GM18517 (cell line): Measurements from ENCODE around the gene NPB.

ENCODE experiments used
- ATAC-seq: cut with Tn5 transposase; IDR thresholded peaks from one replicate; pipeline ENCODE4 v1.9.1; 2021; ENCODE audit warnings: mild to moderate bottlenecking, moderate library complexity; ENCODE audit not compliant: unreplicated experiment

The NPB gene

DNA sequence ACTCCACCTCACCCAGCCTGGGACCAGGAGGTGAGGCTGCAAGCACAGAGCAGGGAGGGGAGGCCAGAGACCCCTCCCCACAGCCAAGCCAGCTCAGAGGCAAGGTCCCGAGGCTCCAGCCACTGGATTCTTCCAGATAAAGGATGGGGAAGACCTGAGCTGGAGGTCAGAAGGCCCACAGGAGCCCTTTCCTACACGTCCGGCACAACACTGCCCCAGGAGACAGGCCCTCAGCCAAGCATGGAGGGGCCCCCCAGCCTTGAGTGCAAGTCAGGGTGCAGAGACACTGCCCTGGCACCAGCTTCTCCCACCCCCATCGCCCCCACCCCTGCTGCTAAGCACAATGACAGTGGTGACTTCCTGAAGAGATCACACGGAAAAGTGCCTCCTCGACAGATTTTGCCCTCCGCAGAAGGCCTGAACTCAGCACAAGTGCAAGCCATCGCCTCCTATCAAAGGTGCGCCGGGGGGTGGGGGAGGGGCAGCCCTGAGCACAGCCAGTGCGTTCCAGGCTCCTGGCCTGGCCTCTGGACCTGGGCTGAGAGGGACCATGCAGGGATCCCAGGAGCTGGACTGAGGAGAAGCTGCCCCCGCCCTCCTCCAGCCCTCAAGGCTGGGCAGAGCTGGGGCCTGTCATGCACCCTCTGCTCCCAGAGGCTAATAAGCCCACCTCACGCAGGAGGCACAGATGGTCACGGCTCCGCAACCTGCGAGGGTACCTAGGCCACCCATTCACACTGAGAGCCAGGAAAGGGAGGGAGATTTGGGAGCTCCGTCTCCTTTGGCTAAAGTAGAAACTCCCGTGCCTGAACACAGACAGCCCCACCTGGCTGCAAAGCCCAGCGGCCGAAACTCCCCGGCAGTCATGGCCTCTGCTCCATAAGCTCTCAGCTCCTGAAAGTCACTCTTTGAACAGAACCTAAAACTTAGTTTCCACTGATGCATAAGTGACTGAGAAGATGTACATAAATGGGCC is 22.8 kb downstream of the NPB start:
- no peak for ATAC-seq

GRCh38 chr17:81925860-81926450 is 23.9 kb downstream of the NPB start:
- ATAC-seq, result no peak

DNA sequence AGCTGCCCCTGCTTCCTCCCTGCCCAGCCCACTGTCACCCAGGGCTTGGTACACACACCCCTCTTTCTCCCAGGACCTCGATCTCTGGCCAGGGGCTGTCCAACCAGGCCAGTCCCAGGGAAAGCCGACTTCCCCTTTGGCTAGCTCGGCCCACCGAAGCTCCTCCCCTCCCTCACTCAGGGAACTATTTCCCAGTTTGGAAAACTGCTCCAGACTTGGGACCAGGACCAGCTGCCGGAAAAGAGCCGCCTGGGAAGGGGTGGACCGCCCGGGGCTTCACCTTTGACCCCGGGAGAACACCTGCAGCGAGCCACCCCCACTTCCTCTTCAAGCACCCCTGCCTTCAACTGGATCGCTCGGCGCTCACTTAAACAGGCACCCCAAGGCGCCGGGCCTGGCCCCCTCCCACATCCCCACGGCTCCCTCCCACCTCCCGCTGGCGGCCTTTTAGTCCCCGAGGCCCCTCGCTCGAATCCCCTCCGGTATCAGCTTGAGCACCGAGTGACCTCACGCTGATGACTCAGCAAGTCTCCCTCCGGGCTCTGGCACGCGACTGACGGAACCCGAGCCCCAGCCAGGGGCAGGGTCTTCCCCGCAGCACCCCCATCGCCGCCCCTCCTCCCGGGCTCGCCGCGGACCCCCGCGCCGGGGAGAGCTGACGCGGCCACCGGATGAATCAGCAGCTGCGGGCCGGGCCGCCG is 24.6 kb downstream of the NPB start:
- ATAC-seq, result no peak

- no peak for ATAC-seq
Measured at GRCh38 chr17:81927152-81927652, 25.2 kb downstream of the NPB start.

DNA sequence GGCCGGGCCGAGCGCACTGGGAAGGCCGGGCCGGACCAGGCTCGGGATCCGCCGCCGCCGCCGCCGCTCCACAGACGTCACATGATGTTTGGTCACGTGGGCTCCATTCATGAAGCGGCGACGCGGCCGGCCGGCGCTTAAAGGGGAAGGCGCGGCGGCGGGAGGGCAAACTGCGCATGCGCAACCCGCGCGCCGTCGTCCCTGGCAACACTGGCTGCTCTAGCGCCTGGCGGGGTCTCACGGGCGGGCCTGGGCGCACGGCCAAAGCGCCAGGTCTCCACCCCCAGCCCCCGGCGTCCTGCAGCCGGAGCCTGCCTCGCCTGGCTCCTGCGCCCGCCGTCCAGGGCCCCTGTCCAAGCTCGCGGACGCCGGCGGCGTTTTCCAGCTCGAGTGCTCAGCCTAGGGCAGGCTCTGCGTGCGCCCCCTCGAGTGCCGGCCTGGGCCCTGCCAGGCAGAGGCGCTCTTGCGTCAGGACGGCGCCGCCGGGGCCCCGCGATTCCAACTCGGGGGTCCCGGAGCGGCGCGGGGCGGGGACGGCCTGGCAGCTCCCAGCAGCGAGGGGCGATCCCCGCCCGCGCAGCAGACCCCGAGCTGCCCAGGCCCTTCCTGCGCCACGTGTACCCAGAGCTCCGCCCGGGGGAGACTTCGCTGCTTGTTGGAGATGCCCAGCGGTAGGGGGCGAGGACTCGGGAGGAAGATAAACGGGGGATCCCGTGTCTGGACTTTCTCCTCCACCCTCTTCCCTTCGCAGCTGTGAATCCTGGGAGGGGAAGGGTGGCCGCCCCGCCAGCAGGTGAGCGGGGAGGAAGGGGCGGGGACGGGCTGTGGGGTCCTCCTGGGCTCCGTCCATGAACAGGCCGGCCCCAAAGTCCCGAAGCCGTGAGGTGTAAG is 25.9 kb downstream of the NPB start, which contains the start of gene MAFG:
TSS of gene MAFG (minus strand) at position 83 of the 891 bp plus-strand sequence. CDS start 4,550 bp downstream, outside the sequence.
- ATAC-seq, result peak; percentile 69

DNA sequence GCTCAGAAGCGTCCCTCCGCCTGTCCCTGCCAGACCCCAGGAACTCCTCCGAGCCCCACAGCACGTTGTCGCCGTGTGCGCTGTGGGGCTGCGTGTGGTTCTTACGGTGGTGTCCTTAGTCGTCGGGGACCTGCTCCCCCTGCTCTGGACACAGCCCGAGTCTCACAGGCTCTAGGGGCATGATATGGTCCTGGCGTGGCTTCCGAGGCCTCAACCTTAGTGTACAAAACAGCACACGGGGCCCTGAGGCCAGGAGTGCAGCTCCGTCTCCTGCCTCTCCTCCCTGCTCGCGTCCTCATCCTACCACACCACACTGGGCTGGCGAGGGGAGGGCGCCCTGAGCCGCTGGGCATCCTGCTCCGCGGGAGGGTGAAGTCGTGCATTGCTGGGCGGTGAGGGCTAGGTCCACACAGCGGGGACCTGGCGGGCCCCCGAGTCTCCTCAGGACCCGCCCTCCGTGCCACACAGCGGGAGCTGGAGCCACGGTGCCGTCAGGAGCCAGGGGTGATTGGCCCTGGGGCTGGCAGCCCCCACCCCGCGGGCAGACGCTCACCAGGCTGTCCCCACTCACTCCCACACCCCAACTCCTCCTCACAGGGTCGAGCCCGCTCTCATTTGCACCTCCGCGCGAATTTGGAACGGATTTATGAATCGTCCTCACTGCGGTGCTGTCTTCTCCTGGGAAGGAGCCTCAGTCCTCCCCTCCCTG is 26.7 kb downstream of the NPB start:
- no peak for ATAC-seq

DNA sequence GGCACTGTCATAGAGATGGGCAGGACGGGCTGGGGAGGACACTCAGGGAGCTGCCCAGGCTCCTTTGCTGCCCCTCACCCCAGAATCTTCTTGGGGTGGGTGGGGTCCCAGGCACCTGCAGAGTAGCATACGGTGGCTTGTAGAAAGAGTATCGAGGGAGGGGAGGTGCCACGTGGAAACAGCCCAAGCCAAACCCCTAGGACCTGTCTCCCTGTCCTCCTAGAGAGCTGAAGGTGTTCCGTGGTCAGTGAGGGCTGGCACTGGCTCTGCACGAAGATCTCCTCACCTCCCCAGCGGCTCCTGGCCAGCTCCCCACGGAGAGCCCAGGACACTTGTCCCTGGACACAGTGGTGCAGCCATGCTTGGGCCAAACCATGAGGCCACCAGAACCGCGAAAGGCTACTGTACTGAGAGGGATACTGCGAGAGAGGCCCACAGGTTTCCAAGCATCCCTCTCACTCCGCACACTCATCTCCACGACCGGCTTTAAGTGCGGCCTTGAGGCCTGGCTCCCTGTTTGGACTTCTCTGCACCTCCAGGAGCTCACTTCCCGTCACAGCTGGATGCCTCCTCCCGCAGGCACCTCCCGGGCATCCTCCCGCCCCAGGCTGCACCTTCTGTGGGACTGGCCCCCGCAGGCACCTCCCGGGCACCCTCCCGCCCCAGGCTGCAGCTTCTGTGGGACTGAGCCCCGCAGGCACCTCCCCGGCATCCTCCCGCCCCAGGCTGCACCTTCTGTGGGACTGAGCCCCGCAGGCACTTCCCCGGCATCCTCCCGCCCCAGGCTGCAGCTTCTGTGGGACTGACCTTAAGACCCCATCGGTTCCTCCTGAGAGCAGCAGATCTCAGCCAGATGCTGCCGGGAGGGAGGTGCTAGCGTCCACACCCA is 27.5 kb downstream of the NPB start:
- no peak for ATAC-seq

DNA sequence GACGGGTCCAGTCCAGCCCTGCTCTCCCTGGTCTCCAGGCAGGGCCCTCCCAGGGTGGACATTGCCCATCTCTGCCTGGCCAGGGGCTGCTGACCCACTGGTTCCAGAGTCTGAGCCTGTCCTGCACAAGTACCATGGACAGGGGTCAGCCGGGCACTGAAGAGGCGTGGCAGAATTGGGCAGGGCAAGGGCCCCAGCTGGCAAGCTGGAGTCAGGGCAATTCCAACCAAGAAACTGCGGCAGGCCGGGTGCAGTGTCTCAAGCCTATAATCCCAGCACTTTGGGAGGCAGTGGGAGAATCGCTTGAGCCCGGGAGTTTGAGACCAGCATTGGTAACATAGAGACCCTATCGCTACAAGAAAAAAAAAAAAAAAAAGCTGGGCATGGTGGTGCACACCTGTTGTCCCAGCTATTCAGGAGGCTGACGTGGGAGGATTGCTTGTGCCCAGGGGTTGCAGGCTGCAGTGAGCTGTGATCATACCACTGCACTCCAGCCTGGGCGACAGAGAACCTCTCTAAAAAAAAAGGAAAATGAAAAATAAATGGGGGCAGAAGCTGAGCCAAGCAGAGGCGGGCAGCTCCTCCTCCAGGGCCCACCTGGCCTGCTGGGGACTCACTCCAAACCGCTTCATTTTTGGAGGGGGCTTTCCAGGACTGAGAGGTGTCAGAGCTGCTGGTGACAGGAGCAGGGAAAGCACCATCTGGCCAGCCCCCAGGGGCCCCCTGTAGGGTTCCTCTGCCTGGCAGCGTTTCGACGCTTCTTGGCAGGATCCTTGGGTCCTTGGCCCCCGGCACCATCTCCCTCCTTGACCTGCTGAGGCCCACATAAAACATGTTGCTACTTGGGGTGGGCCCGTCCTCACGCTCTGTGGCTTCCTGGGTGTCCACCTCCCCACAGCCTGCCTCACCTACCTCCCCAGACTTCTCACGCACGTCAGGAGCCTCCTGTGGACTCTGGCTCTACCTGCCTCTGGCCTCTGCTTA is 28.4 kb downstream of the NPB start:
- no peak for ATAC-seq

GRCh38 chr17:81931189-81931556 is 29.1 kb downstream of the NPB start:
- ATAC-seq, result no peak

GRCh38 chr17:81931557-81932332 is 29.7 kb downstream of the NPB start:
- no peak for ATAC-seq

GRCh38 chr17:81932333-81932983 is 30.4 kb downstream of the NPB start:
- no peak for ATAC-seq

- no peak for ATAC-seq
Measured at GRCh38 chr17:81933178-81933699, 31.2 kb downstream of the NPB start.

DNA sequence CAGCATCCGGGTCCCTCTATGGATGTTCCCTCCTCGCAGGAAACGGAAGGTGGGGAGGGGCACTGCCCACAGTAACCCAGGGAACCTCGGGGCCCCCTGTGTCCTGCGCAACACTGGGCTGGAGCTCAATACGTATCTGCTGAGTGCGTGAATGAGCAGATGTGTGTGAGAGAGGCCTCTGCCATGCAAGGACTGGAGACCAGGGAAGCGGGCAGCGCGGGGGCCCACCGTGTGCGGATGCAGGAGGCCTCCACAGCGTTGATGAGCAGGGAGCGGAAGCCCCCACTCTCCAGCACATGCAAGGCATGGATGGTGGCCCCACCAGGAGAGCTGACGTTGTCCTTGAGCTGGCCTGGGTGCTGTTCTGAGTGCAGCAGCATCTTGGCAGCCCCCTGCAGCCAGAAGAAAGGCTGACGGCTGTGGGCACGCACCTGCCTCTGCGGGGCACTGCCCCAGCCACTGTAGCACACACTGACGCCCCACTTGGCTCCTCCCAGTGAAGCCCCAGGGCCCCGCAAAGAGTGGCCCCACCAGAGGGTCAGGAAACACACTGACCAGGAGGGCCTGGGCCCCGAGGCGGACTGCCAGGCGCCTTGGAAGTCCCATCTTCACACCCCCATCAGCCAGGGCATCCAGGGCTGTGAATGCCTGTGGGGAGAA is 32.2 kb downstream of the NPB start:
- no peak for ATAC-seq

GRCh38 chr17:81934850-81935708 is 33.0 kb downstream of the NPB start:
- no peak for ATAC-seq

DNA sequence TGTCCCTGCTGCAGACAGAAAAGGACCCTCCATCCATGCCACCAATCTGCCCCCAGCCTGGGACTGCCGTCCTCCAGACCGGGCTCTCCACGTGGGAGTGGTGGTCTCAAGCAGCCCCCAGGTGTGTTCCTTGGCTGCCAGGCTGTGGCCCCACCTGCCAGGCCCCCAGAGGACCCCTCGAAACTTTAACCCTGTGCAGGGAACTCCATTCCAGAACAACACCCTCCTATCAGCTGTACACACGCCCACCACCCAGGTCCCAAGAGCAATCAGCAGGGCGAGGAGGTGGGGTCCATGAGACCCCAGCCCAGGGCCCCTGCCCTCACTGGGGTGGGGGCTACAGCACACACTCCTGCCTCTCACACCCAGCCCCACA is 33.7 kb downstream of the NPB start:
- no peak for ATAC-seq
